Nephron (organoid): ENCODE results near the gene ICE2.

Source experiments
- H3K27ac Mint-ChIP-seq, 3 experiments: 2 replicates each; pipeline ENCODE4 v1.8.0; 2020; ENCODE audit warnings: mixed read lengths in 3 of 3, mild to moderate bottlenecking in 2 of 3, moderate library complexity in 1 of 3
- H3K27me3 Mint-ChIP-seq: 2 replicates; pipeline ENCODE4 v1.8.0; 2021; ENCODE audit warnings: low read depth, mild to moderate bottlenecking, moderate library complexity, mixed read lengths
- H3K36me3 Mint-ChIP-seq: 2 replicates; pipeline ENCODE4 v1.8.0; 2020; ENCODE audit warnings: low read depth, mixed read lengths
- H3K4me1 Mint-ChIP-seq: 2 replicates; pipeline ENCODE4 v1.8.0; 2020; ENCODE audit warnings: mixed read lengths
- H3K4me3 Mint-ChIP-seq, 3 experiments: 2 replicates each; pipeline ENCODE4 v1.8.0; 2020; ENCODE audit warnings: mild to moderate bottlenecking in 3 of 3, mixed read lengths in 3 of 3, moderate library complexity in 2 of 3
- H3K9me3 Mint-ChIP-seq: 2 replicates; pipeline ENCODE4 v1.8.0; 2020; ENCODE audit warnings: mixed read lengths
- TF ChIP-seq, protein P1 (sequence below), 3 experiments: fragments of 200-600 bp; sonication (generic); IDR thresholded peaks; one replicate each; pipeline ENCODE4 v1.5.0; 2021; ENCODE audit warnings: antibody characterized with exemption in 3 of 3; ENCODE audit not compliant: unreplicated experiment in 3 of 3

The ICE2 gene

DNA sequence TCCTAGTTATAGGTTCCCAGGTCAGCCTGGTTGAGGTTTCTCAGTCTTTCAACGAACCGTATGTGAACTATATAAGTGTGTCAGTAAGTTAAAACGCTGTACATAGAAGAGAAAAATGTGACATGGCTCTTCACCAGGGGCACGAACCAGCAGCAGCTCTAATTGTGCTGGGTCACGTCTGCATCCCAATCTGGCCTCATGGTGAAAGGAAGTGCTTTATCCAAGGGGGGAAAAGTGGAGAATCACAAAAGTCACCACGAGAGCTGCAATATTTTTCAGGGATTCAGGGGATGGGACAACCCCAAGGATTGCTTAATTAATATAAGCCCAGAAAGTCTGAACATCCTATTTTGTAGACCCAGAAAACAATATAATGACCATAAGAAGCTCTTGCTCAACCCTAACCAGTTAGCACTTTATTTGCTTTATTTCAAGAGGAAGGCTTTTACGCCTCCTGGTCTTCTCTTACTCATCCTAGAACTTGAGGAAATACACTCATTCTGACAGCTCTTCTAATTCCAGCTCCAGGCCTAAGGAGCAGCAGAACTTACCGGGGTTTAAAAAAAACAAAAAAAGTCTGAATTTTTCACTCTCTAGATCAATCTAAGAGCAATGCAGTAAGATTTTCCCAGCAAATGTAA lies 97.7 kb downstream of the ICE2 start:
- H3K4me3 Mint-ChIP-seq = no peak overlapping the region
- H3K27me3 Mint-ChIP-seq = peaks cover 4% of the 10 kb centered on the region
- peaks cover 54% of the 10 kb centered on the region for H3K36me3 Mint-ChIP-seq
- peaks cover 57% of the 10 kb centered on the region for H3K4me1 Mint-ChIP-seq
- H3K27ac Mint-ChIP-seq = peak overlapping the region; percentile 41 to 59 (median 45)
- no peaks in the 10 kb centered on the region for H3K9me3 Mint-ChIP-seq
- TF ChIP-seq, protein P1, sequence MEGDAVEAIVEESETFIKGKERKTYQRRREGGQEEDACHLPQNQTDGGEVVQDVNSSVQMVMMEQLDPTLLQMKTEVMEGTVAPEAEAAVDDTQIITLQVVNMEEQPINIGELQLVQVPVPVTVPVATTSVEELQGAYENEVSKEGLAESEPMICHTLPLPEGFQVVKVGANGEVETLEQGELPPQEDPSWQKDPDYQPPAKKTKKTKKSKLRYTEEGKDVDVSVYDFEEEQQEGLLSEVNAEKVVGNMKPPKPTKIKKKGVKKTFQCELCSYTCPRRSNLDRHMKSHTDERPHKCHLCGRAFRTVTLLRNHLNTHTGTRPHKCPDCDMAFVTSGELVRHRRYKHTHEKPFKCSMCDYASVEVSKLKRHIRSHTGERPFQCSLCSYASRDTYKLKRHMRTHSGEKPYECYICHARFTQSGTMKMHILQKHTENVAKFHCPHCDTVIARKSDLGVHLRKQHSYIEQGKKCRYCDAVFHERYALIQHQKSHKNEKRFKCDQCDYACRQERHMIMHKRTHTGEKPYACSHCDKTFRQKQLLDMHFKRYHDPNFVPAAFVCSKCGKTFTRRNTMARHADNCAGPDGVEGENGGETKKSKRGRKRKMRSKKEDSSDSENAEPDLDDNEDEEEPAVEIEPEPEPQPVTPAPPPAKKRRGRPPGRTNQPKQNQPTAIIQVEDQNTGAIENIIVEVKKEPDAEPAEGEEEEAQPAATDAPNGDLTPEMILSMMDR (IDR thresholded peaks at IDR 0.05; ENCODE audit: unreplicated experiment in 3 of 3) = no peak

DNA sequence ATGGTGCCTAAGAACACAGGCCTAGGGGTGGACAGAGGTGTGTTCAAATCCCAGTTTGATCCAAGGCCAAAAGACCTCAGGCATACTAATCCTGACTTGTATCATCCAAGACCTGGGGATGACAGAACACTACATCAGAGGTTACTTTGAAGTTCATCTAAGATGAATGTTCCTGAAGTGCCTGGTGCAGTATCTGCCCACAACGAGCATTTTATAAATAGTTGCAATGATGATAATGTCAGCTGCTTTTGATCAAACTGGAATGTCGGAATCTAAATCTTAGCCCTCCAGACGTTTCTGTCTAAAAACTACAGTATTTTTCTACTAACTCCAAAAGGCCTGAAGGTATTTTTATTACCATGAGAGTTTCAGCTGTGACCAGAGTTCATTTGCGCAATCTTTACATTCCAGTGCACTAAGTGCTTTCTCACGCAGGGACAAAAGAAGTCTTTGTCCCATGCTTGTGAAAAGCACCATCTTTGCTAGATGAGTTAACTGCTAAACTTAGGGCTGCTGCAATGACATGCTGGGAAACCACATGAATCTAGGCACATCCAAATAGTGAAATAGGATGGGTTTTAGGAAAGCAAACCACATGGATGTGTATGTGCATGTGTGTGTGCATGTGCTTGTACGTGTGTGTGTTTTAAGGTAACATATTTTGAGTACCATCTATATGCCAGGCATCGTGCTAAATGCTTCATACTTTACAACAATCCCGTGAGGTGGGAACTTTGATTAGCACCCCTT lies 99.2 kb downstream of the ICE2 start:
- TF ChIP-seq, protein P1 (IDR thresholded peaks at IDR 0.05; ENCODE audit: unreplicated experiment in 3 of 3) = no peak
- H3K27ac Mint-ChIP-seq = peak overlapping the region; percentile 91 to 96 (median 96)
- H3K4me3 Mint-ChIP-seq = no peak overlapping the region
- no peaks in the 10 kb centered on the region for H3K9me3 Mint-ChIP-seq
- H3K4me1 Mint-ChIP-seq = peaks cover 64% of the 10 kb centered on the region
- peaks cover 6% of the 10 kb centered on the region for H3K27me3 Mint-ChIP-seq
- H3K36me3 Mint-ChIP-seq = peaks cover 62% of the 10 kb centered on the region

DNA sequence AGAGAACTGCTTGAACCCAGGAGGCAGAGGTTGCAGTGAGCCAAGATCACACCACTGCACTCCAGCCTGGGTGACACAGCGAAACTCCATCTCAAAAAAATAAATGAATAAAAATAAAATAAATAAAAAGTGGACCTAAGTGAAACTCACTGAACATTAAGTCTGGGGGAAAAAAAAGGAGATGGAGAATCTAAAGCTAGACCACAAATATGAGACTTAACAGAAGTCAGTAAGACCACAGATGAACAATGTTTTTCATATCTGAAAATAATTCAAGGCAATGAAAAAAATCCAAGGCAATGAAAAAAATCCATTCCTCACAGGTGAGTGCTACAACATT lies 99.8 kb downstream of the ICE2 start:
- TF ChIP-seq, protein P1 (IDR thresholded peaks at IDR 0.05; ENCODE audit: unreplicated experiment in 3 of 3) = no peak

DNA sequence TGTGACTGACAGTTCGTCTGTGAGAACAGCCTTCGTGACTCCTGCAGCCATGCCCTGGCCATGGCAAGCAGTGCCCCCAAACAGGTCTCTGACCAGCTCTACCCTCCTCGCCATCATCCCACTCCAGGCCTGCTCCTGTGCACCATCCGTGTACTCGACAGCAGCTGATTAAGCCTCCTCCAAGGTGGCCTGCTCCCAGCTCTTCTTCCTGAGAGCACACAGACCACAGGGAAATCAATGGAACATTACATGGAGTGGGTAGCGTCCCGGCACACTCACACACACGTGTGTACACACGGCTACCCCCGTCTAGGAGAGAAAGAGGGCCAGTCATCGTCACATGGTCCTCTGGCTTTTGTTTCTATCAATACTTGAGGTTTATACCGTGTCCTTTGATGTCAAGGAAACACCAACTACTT lies 102.3 kb downstream of the ICE2 start:
- Mint-ChIP-seq H3K36me3 (peaks cover 59% of the 10 kb centered on the region), H3K4me1 (peaks cover 74% of the 10 kb centered on the region), H3K9me3 (no peaks in the 10 kb centered on the region), H3K27me3 (peaks cover 6% of the 10 kb centered on the region), H3K27ac (peak overlapping the region in 2 of 3 experiments; percentile 28 to 91), H3K4me3 (no peak overlapping the region)
- TF ChIP-seq, protein P1 (IDR thresholded peaks at IDR 0.05; ENCODE audit: unreplicated experiment in 3 of 3) = no peak

More for the DNA sequence above, 99.8 kb downstream of the ICE2 start:
- Mint-ChIP-seq H3K27ac (peak overlapping the region; percentile 91 to 96 (median 96)), H3K4me3 (no peak overlapping the region), H3K9me3 (no peaks in the 10 kb centered on the region), H3K36me3 (peaks cover 60% of the 10 kb centered on the region), H3K27me3 (peaks cover 6% of the 10 kb centered on the region), H3K4me1 (peaks cover 64% of the 10 kb centered on the region)

DNA sequence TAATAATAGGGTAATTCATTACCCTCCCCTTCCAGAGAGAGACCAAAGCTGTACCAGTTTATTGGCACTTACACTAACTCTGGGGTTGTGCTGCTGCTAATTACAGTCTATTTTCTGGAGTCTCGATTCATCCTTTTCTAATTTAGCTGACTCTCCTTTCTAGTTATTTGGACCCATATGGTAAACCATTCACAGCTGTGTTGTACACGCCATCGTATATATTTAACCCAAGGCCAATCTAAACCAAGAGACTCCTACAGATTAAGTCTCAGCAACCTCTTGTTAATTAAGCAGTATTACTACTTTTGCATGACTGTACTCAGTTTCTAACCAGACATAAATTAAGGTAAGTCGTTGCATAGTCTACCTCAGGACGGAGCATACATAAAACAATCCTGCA lies 103.6 kb downstream of the ICE2 start:
- Mint-ChIP-seq H3K36me3 (peaks cover 61% of the 10 kb centered on the region), H3K4me1 (peaks cover 78% of the 10 kb centered on the region), H3K27me3 (peaks cover 6% of the 10 kb centered on the region), H3K9me3 (no peaks in the 10 kb centered on the region), H3K27ac (peak overlapping the region; percentile 81 to 91 (median 86)), H3K4me3 (no peak overlapping the region)
- TF ChIP-seq, protein P1 (IDR thresholded peaks at IDR 0.05; ENCODE audit: unreplicated experiment in 3 of 3) = no peak
